ENCODE results near the gene DPF3. TPM values are rescaled to one million over a fixed set of nuclear protein-coding genes. Genes with fewer than 3 reads are reported as not detected.

DPF3 gene
- total RNA-seq, 2 donors from 2014 or later = 0.19 to 0.93 TPM

DNA sequence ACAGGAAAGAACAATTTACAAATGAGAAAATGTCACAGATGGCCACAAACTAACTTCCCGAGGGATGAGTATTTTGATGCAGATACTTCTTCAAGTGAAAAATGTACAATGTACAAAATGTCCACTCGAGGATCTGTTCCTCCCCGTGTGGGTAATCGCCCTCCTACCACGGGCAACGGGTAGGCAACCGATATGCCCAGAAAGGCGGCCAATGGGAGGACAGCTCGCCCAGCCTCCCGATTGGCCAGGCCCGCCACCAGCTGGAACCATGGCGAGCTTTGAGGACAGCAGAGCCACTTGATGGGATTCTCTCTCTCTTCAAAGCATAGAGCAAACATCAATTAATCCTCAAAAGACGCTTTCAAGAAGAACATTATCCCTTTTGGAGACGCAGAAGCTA, 42.3 kb downstream of the DPF3 start:
- intact Hi-C loops (cut with DNase I) = no loop called here
- DNase-seq (ENCODE audit: low spot score) = peak; percentile 38

- intact Hi-C loops (cut with DNase I) = no loop called here
- no peak for DNase-seq (ENCODE audit: low spot score)
These were observed 43.5 kb downstream of the DPF3 start for GRCh38 chr14:72850360-72850759.

DNA sequence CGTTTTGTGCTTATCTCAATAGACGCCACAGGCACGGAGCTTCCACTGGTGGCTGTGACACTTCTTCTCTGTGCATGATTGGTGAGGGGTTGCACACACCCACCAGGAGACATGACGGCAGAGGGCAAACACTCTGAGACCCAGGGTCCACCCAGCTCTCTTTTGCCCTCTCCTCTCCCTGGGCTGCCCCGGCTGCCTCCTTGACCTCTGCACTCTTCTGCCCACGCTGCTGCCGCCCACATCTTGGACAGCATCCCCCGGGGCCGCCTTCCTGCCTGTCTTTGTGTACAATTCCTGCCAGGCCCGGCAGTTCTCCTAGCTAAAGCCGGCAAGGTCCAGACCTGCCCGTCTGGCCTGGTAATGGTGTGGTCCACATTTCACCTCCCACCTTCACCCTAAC, 44.7 kb downstream of the DPF3 start:
- DNase-seq (ENCODE audit: low spot score) = peak; percentile 53
- intact Hi-C loops (cut with DNase I) = no loop called here

GRCh38 chr14:72847721-72848120, 46.2 kb downstream of the DPF3 start:
- intact Hi-C loops (cut with DNase I) = no loop called here
- DNase-seq (ENCODE audit: low spot score) = peak; percentile 17

GRCh38 chr14:72845683-72846082, 48.2 kb downstream of the DPF3 start:
- intact Hi-C loops (cut with DNase I) = no loop called here
- peak; percentile 34 for DNase-seq (ENCODE audit: low spot score)

DNA sequence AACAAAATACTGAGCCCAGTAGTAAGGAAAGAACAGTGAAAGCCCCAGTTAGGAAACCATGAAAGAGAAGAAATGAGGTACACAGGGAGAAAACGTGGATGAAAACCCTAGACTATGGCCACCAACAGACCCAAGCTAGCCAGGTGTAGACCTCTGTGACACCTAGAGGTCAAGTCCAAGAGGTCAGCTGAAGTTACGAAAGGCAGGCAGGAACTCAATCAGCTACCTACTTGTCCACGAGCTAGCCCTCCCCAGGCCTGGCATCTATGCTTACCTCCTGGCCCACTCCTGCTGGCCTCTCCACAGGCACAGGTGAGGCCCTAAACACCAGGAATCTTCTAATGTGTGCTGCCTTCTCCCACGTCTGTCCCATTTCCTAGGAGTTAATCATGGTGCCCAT, 48.7 kb downstream of the DPF3 start:
- peak; percentile 23 for DNase-seq (ENCODE audit: low spot score)
- intact Hi-C loops (cut with DNase I) = no loop called here

- no peak for DNase-seq (ENCODE audit: low spot score)
- intact Hi-C loops (cut with DNase I) = no loop called here
These were observed 49.4 kb downstream of the DPF3 start for GRCh38 chr14:72844524-72844923.

DNA sequence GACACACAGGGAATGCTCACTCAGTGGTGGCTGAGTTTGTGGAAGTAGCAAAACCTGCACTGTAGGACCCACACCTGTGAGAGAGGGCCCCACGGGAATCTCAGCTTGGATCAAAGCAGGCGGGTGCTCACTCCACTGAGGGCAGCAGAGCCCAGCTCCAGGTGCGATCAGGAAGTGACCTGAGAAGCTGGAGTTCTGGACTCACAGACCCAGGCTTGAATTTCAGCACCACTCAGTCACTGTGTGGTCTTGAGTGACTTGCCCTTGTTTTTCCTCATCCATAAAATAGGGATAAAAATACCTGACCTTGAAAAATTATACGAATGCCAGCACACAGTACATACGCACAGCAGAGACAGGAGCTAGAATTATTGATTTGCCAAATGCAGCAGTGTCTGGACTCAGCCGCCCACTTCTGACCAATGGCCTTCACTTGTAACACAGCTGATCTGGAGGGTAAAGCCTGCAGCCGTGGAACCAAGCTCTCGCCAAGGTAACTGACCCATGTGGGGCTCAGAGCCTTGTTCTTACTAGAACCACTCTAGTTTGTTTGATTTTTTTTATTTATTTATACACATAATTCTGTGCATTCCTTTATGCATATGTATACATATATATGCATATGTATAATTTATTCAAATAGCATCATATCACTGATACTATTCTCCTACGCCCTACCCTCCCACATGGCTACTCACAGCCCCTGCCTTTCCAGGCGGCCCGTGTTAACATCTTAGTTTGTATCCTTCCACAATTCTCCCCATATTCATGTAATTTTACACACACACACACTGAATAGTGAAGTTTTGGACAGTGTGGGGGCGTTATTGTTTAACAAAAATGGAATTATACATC, 53.9 kb downstream of the DPF3 start:
- peak; percentile 25 for DNase-seq (ENCODE audit: low spot score)
- intact Hi-C loops (cut with DNase I) = no loop called here

DNA sequence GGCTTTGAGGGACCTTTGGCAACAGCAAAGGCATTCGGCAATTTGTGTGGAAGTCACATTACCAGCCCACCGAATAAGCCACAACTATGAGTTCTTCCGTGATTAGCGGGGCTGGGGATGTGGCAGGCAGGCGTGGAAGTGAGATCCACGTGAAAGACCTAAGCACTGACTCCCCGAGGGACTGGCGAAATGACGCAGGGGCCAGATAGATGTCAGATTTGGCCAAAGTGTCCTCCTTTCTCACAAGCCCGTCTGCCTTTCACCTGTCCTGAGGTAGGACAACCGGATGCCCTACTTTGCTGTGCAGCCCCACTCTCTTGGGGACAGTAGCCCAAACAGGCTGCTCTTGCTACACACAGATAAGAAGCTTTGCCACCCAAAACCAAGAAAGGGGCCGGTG, 54.5 kb downstream of the DPF3 start:
- DNase-seq (ENCODE audit: low spot score) = no peak

DNA sequence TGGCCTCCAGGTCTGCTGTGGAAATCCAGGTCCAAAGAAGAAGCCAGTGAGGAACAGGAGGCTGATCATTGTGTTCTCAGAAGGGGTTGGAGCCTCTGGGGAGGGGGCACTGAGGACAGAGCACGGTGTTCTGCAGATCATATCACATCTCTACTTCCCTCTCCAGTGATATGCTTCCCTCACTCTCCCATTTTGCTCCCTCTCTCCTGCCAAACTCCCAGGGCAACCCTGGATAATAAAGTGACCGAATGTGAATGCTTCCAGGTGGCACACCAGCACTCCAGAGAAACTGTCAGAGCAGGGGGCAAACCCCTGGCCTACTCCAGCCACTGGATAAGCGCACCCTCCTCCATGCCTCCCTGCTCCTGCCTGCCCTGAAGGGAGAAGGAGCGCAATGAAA, 57.8 kb downstream of the DPF3 start:
- intact Hi-C loops (cut with DNase I) = no loop called here
- DNase-seq (ENCODE audit: low spot score) = no peak

More for the DNA sequence above, 54.5 kb downstream of the DPF3 start:
- intact Hi-C loops (cut with DNase I) = no loop called here

GRCh38 chr14:72833174-72833573, 60.7 kb downstream of the DPF3 start:
- intact Hi-C loops (cut with DNase I) = loop anchor here in 1 of 2 donors (5.0 kb wide), 1 partner anchor 1046 kb away; no protein-coding TSS in a partner anchor
- peak; percentile 10 for DNase-seq (ENCODE audit: low spot score)

DNA sequence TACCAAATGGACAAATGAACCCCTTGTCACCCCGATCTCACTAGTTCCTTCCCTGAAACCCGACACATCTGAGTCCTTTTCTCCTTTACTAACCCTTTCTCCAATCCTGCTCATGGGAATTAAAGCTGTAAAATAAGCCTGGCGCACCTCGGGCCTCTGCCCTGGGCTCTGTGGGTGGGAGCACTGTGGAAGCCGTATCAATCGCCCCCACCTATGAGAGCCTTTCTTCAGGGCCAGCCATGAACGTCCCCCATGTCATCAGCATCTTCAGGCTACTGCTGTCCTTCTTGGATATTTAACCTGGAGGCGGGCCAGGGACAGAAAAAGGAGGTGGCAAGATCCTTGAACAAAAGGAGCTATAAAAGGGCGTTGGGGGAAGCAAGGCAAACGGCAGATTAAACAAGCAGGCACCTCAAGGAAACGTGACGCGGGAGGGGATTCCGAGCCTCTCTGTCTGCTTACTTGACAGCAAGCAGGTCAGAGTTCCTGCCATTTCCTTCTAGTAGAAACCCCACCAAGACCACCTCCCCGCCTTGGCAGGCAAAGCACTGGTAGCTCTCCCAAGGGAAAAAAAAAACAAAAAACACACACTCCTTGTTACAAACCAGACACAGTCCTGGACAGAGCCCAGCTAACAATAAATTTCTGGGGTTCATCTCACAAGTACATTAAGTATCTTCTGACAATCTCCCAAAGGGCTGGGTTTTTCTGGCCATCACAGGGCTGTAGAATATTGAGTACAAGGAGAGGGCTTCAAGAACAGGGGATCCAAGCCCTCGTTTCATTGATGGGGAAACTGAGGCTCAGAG, 62.9 kb downstream of the DPF3 start:
- intact Hi-C loops (cut with DNase I) = loop anchor here in 1 of 2 donors (5.0 kb wide), 1 partner anchor 1044 kb away; no protein-coding TSS in a partner anchor
- no peak for DNase-seq (ENCODE audit: low spot score)

GRCh38 chr14:72830356-72830755, 63.5 kb downstream of the DPF3 start:
- no peak for DNase-seq (ENCODE audit: low spot score)
- intact Hi-C loops (cut with DNase I) = loop anchor here in 1 of 2 donors (5.0 kb wide), 1 partner anchor 1043 kb away; no protein-coding TSS in a partner anchor

DNA sequence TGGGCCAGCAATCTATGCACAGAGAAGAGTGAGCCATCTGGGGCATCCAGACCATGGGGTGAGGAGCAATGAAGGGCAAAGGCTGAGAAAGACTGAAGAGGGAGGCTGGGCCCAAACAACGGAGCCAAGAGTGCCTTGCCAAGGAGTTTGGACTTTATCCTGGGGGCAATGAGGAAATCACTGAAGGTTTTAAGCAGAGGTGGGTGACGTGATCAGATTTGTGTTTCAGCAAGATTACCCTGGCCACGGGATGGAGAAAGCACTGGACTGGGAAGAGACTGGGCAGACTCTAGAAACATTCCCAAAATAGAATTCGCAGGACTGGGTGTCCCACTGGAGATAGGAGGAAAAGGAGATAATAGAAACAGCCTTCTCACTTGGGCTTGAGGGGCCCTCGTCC, 65.3 kb downstream of the DPF3 start:
- DNase-seq (ENCODE audit: low spot score) = no peak
- intact Hi-C loops (cut with DNase I) = no loop called here

- intact Hi-C loops (cut with DNase I) = no loop called here
- DNase-seq (ENCODE audit: low spot score) = no peak
These were observed 67.9 kb downstream of the DPF3 start for GRCh38 chr14:72826039-72826438.

DNA sequence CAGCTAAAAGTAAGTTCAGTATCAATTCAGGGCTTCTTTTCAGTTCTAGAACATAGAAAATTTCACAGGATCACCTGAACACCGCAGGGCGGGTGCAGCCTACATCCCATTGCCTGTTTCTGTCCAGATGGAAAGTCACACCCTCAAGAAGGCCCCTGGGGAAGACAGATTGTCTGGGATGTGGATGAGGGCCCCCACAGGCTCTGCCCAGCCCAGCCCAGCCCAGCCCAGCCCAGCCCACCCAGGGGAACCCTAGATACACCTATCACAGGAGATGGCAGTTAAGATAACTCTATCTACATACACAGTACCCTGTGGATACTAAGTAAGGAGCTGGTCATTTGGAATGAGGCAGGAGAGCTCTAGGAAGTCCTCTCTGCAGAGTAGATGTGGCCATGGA, 68.4 kb downstream of the DPF3 start:
- intact Hi-C loops (cut with DNase I) = no loop called here
- no peak for DNase-seq (ENCODE audit: low spot score)

GRCh38 chr14:72824051-72824450, 69.8 kb downstream of the DPF3 start:
- no peak for DNase-seq (ENCODE audit: low spot score)
- intact Hi-C loops (cut with DNase I) = no loop called here

- DNase-seq (ENCODE audit: low spot score) = peak; percentile 20
- intact Hi-C loops (cut with DNase I) = no loop called here
These were observed 70.8 kb downstream of the DPF3 start for GRCh38 chr14:72822946-72823611.

DNA sequence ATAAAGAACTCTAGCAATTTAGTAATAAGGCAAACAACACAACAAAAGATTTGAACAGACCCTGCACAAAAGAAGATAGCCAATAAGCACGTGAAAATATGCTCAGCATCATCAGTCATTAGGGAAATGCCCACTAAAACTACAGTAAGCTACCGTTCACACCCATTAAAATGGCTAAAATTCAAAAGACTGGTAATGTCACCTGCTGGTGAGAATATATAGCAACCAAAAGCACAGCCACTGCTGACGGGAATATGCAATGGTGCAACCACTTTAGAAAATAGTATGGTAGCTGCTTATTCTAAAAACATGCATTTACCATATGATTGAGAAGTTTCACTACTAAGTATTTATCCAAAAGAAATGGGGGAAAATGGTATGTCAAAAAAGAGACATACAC, 74.9 kb downstream of the DPF3 start:
- intact Hi-C loops (cut with DNase I) = no loop called here
- DNase-seq (ENCODE audit: low spot score) = no peak

DNA sequence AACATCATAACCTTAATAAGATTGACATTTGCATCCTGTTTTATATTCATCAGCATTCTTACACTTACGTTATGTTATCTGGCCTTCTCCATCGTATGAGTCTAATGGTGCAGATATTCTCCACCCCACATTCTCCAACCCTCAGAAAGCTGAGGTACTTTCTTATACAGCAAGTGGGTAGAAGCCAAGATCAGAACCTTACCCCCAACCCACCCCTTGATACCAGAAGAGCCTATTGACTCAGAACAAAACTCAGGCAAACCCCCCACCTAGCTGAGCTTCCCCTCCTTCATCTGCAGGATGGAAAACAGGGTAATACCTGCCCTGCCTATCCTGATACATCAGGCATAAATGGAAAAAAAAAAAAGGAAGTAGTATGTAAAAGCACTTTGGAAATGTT, 77.6 kb downstream of the DPF3 start:
- intact Hi-C loops (cut with DNase I) = no loop called here
- no peak for DNase-seq (ENCODE audit: low spot score)

Data from posterior vena cava (tissue), 2 donors.